HCT116 (cell line): ENCODE data around the gene CFAP74. TPM values are rescaled to one million over a fixed set of nuclear protein-coding genes. Genes with fewer than 3 reads are reported as not detected.

Experiments
- ATAC-seq: fragments of 200-7000 bp; cut with Tn5 transposase; 2 replicates; pipeline ENCODE4 v1.9.1; 2020; ENCODE audit warnings: mild to moderate bottlenecking, moderate library complexity
- BruUV-seq: library from RNA; stranded (reverse); fragments of 400-500 nt; replicated peaks from 2 replicates; lab custom pipeline; 2021; lab: Mats Ljungman, UMichigan
- CTCF ChIA-PET: fragments of 300-600 bp; sonication (Branson Sonifier 250); formaldehyde crosslinking; loops from one replicate; lab custom pipeline; 2021; ENCODE audit warnings: antibody characterized with exemption; lab: Charles Lee
- POLR2A ChIA-PET: fragments of 300-600, 350-600 bp; sonication (Branson Sonifier 250); formaldehyde crosslinking; loops from one replicate; lab custom pipeline; 2021; ENCODE audit warnings: antibody characterized with exemption; lab: Charles Lee
- RAD21 ChIA-PET, 2 experiments: fragments of 300-600 bp; sonication (Branson Sonifier 250); formaldehyde crosslinking; loops; one replicate each; lab custom pipeline; 2023; ENCODE audit warnings: low total read pairs in 2 of 2; ENCODE audit not compliant: uncharacterized antibody in 2 of 2, unreplicated experiment in 2 of 2, low non-redundant PET in 1 of 2; lab: Charles Lee
- DNase-seq: peaks from one replicate; pipeline ENCODE4 v3.0.0-alpha.2; 2010; ENCODE audit warnings: low read depth, low spot score
- H2AFZ ChIP-seq: fragments of 200-600 bp; shearing (Covaris generic), sonication (generic); 2 replicates; pipeline ENCODE4 v1.6.1; 2017; ENCODE audit warnings: low read depth, mixed run types, mixed read lengths, antibody characterized with exemption, low read length; ENCODE audit not compliant: poor library complexity, severe bottlenecking
- H3K27ac ChIP-seq: 2 replicates; pipeline ENCODE4 v1.5.1; 2012; ENCODE audit warnings: low read depth, low read length
- H3K27me3 ChIP-seq: fragments of 200-600 bp; sonication (generic); 2 replicates; pipeline ENCODE4 v1.6.1; 2016; ENCODE audit warnings: mixed run types, low read length, mixed read lengths; ENCODE audit not compliant: insufficient read depth
- H3K36me3 ChIP-seq, 2 experiments: fragments of 200-500 bp in 1 of 2; fragments of 200-600 bp in 1 of 2; sonication (Bioruptor generic) in 1 of 2; sonication (generic) in 1 of 2; 2 replicates each; pipeline versions ENCODE4 v1.5.1 to v1.6.1; 2014 to 2016; ENCODE audit warnings: low read length in 2 of 2, inconsistent platforms in 1 of 2, mixed read lengths in 1 of 2, mixed run types in 1 of 2; ENCODE audit not compliant: insufficient read depth in 2 of 2, control insufficient read depth in 1 of 2
- H3K4me1 ChIP-seq, 2 experiments: fragments of 200-600 bp in 1 of 2; sonication (generic) in 1 of 2; 2 replicates each; pipeline versions ENCODE4 v1.5.1 to v1.6.1; 2012 to 2017; ENCODE audit warnings: low read length in 2 of 2, inconsistent platforms in 1 of 2, mild to moderate bottlenecking in 1 of 2, mixed read lengths in 1 of 2, mixed run types in 1 of 2, moderate library complexity in 1 of 2; ENCODE audit not compliant: insufficient read depth in 2 of 2, control insufficient read depth in 1 of 2
- H3K4me2 ChIP-seq: fragments of 200-600 bp; sonication (generic); 2 replicates; pipeline ENCODE4 v1.6.1; 2017; ENCODE audit warnings: mixed run types, low read length, mixed read lengths
- H3K4me3 ChIP-seq, 2 experiments: fragments of 200-600 bp in 1 of 2; sonication (generic) in 1 of 2; replicated peaks in 1 of 2; 2 replicates each; pipeline ENCODE4 v1.5.1; 2011 to 2016; ENCODE audit warnings: low read length in 2 of 2, control low read depth in 1 of 2, low read depth in 1 of 2, mild to moderate bottlenecking in 1 of 2, mixed read lengths in 1 of 2, mixed run types in 1 of 2
- H3K79me2 ChIP-seq: fragments of 200-600 bp; sonication (generic); 2 replicates; pipeline ENCODE4 v1.6.1; 2017; ENCODE audit warnings: mild to moderate bottlenecking, mixed run types, low read length, moderate library complexity, mixed read lengths; ENCODE audit not compliant: insufficient read depth
- H3K9ac ChIP-seq: fragments of 200-600 bp; sonication (generic); 2 replicates; pipeline ENCODE4 v1.6.1; 2016; ENCODE audit warnings: low read length, mixed read lengths
- H3K9me2 ChIP-seq: fragments of 200-600 bp; sonication (generic), shearing (Covaris generic); 2 replicates; pipeline ENCODE4 v1.6.1; 2017; ENCODE audit warnings: mixed run types, mild to moderate bottlenecking, moderate library complexity; ENCODE audit not compliant: insufficient read depth
- H3K9me3 ChIP-seq, 2 experiments: fragments of 200-500 bp in 1 of 2; fragments of 200-600 bp in 1 of 2; sonication (Bioruptor generic) in 1 of 2; sonication (generic) in 1 of 2; 2 replicates each; pipeline ENCODE4 v1.6.1; 2014 to 2017; ENCODE audit warnings: low read length in 2 of 2, mixed read lengths in 2 of 2, inconsistent platforms in 1 of 2, low read depth in 1 of 2, mild to moderate bottlenecking in 1 of 2, mixed run types in 1 of 2, moderate library complexity in 1 of 2; ENCODE audit not compliant: control insufficient read depth in 1 of 2, insufficient read depth in 1 of 2
- H4K20me1 ChIP-seq: fragments of 200-600 bp; sonication (generic), shearing (Covaris generic); 2 replicates; pipeline ENCODE4 v1.6.1; 2017; ENCODE audit warnings: mixed run types, mild to moderate bottlenecking, moderate library complexity; ENCODE audit not compliant: insufficient read depth
- ATF3 ChIP-seq: IDR thresholded peaks from 2 replicates; pipeline ENCODE4 v1.6.1; 2012
- CBX3 ChIP-seq: IDR thresholded peaks from 2 replicates; pipeline ENCODE4 v1.6.1; 2012; ENCODE audit warnings: low read depth
- CEBPB ChIP-seq: IDR thresholded peaks from 2 replicates; pipeline ENCODE4 v1.6.1; 2012; ENCODE audit warnings: low read depth
- CTCF ChIP-seq, 3 experiments: fragments of 200-600 bp in 1 of 3; sonication (generic) in 1 of 3; IDR thresholded peaks in 2 of 3; conservative IDR thresholded peaks in 1 of 3; 2 replicates each; pipeline ENCODE4 v1.5.1; 2012 to 2017; ENCODE audit warnings: low read depth in 2 of 3, low read length in 2 of 3, antibody characterized with exemption in 1 of 3, borderline replicate concordance in 1 of 3, control low read depth in 1 of 3, mild to moderate bottlenecking in 1 of 3, mixed read lengths in 1 of 3, mixed run types in 1 of 3, moderate library complexity in 1 of 3; ENCODE audit not compliant: insufficient read depth in 1 of 3
- EGR1 ChIP-seq: IDR thresholded peaks from 2 replicates; pipeline ENCODE4 v1.6.1; 2012; ENCODE audit warnings: low read depth
- EZH2 ChIP-seq: fragments of 200-600 bp; sonication (generic); IDR thresholded peaks from 2 replicates; pipeline ENCODE4 v1.6.1; 2017; ENCODE audit warnings: antibody characterized with exemption, mixed run types
- FOSL1 ChIP-seq: IDR thresholded peaks from 2 replicates; pipeline ENCODE4 v1.6.1; 2012; ENCODE audit warnings: low read depth
- POLR2A ChIP-seq: IDR thresholded peaks from 2 replicates; pipeline ENCODE4 v1.7.0; 2011; ENCODE audit warnings: borderline replicate concordance; ENCODE audit not compliant: insufficient read depth, insufficient read length; ENCODE audit errors: extremely low read depth
- RAD21 ChIP-seq: IDR thresholded peaks from 2 replicates; pipeline ENCODE4 v1.6.1; 2012; ENCODE audit warnings: low read depth, mild to moderate bottlenecking
- REST ChIP-seq: IDR thresholded peaks from 2 replicates; pipeline ENCODE4 v1.6.1; 2012; ENCODE audit warnings: low read depth
- SP1 ChIP-seq: IDR thresholded peaks from 2 replicates; pipeline ENCODE4 v1.6.1; 2012; ENCODE audit warnings: low read depth
- SRF ChIP-seq: IDR thresholded peaks from 2 replicates; pipeline ENCODE4 v1.6.1; 2012; ENCODE audit warnings: low read depth
- TCF7L2 ChIP-seq: IDR thresholded peaks from 2 replicates; pipeline ENCODE4 v1.7.0; 2011; ENCODE audit warnings: borderline replicate concordance, inconsistent platforms; ENCODE audit not compliant: insufficient read depth, insufficient read length; ENCODE audit errors: extremely low read depth
- ZBTB33 ChIP-seq: IDR thresholded peaks from 2 replicates; pipeline ENCODE4 v1.6.1; 2011; ENCODE audit warnings: mild to moderate bottlenecking, low read length, moderate library complexity; ENCODE audit not compliant: insufficient replicate concordance; ENCODE audit errors: extremely low read depth
- ZNF274 ChIP-seq: fragments of 200-500 bp; sonication (Bioruptor generic); IDR thresholded peaks from 2 replicates; pipeline ENCODE4 v1.6.1; 2014; ENCODE audit warnings: mild to moderate bottlenecking, low read depth, low read length, inconsistent platforms
- intact Hi-C: fragments of 100-400 bp; cut with micrococcal nuclease; formaldehyde crosslinking; loops from 2 replicates; pipeline ENCODE4 v1.10.0; 2022
- total RNA-seq: library from RNA; stranded (reverse); gene quantifications from one replicate; pipeline ENCODE4 v1.2.1, GENCODE V29; 2021; ENCODE audit not compliant: unreplicated experiment

CFAP74 gene
- total RNA-seq, 1 experiment from 2014 or later, result 4.9 TPM

GRCh38 chr1:1962752-1963151, 40.8 kb downstream of the CFAP74 start:
- Histone ChIP-seq H4K20me1 (no peaks in the 10 kb centered on the region), H3K36me3 (no peaks in the 10 kb centered on the region), H3K79me2 (no peaks in the 10 kb centered on the region), H3K27me3 (no peaks in the 10 kb centered on the region), H2AFZ (no peak overlapping the region), H3K4me2 (no peak overlapping the region), H3K9me3 (no peaks in the 10 kb centered on the region), H3K9ac (no peak overlapping the region), H3K4me3 (no peak overlapping the region), H3K4me1 (peaks cover 5 to 31% of the 10 kb centered on the region in 2 experiments; a peak in 3 of 4 replicates)
- POLR2A ChIA-PET, result no interaction called here
- BruUV-seq, result no TSS peak
- RAD21 ChIA-PET, result no interaction called here
- ATAC-seq (no peak), DNase-seq (no peak)
- intact Hi-C loops, result no loop called here
- TF ChIP-seq ZNF274 (no peak), TCF7L2 (no peak), ATF3 (no peak), SP1 (no peak), FOSL1 (no peak), RAD21 (no peak), POLR2A (no peak), ZBTB33 (no peak), CEBPB (no peak), SRF (no peak), CTCF (IDR thresholded peaks at IDR 0.05 in 2 of 3, conservative IDR thresholded peaks at IDR 0.05 in 1 of 3; ENCODE audit: borderline replicate concordance in 1 of 3, insufficient read depth in 1 of 3, low read depth in 2 of 3, low read length in 2 of 3) (no peak), EGR1 (no peak), EZH2 (no peak), REST (no peak), CBX3 (no peak)
- TF ChIP-seq, all 23 proteins: peak for 0
- CTCF ChIA-PET, result interaction anchor here (6.7 kb wide), 1 partner anchor 83 kb away, joined by 70 read pairs; no protein-coding TSS in a partner anchor
- no peaks in the 10 kb centered on the region for H3K9me2 ChIP-seq
- no peak overlapping the region for H3K27ac ChIP-seq
